H9 (cell line): ENCODE results near the gene COL4A6. TPM values are rescaled to one million over a fixed set of nuclear protein-coding genes. Genes with fewer than 3 reads are reported as not detected.

Experiments used
- DNase-seq: peaks from one replicate; pipeline ENCODE4 v3.0.0-alpha.2; 2017
- H2AFZ ChIP-seq: one replicate; pipeline ENCODE4 v1.6.1; 2013; ENCODE audit warnings: mild to moderate bottlenecking, low read length, control low read depth, moderate library complexity
- H2AK5ac ChIP-seq: 2 replicates; pipeline ENCODE4 v1.6.1; 2013; ENCODE audit warnings: low read length, control low read depth, mixed read lengths; ENCODE audit not compliant: insufficient read length
- H2BK120ac ChIP-seq: one replicate; pipeline ENCODE4 v1.6.1; 2013; ENCODE audit warnings: low read depth, mild to moderate bottlenecking, low read length, control low read depth, inconsistent platforms; ENCODE audit not compliant: poor library complexity, severe bottlenecking
- H2BK12ac ChIP-seq: 2 replicates; pipeline ENCODE4 v1.6.1; 2013; ENCODE audit warnings: low read length, control low read depth, mixed read lengths, low read depth; ENCODE audit not compliant: insufficient read length
- H2BK15ac ChIP-seq: 2 replicates; pipeline ENCODE4 v1.6.1; 2013; ENCODE audit warnings: low read depth, low read length, control low read depth
- H2BK20ac ChIP-seq: one replicate; pipeline ENCODE4 v1.6.1; 2013; ENCODE audit warnings: low read depth, mild to moderate bottlenecking, low read length, control low read depth, inconsistent platforms; ENCODE audit not compliant: poor library complexity, severe bottlenecking
- H2BK5ac ChIP-seq: 2 replicates; pipeline ENCODE4 v1.6.1; 2013; ENCODE audit warnings: low read length, control low read depth, mixed read lengths; ENCODE audit not compliant: insufficient read length
- H3K14ac ChIP-seq: 2 replicates; pipeline ENCODE4 v1.6.1; 2013; ENCODE audit warnings: low read length, control low read depth; ENCODE audit not compliant: insufficient read depth
- H3K18ac ChIP-seq: 2 replicates; pipeline ENCODE4 v1.6.1; 2013; ENCODE audit warnings: low read depth, mild to moderate bottlenecking, mixed read lengths, low read length, control low read depth; ENCODE audit not compliant: insufficient read length
- H3K23ac ChIP-seq: 2 replicates; pipeline ENCODE4 v1.6.1; 2013; ENCODE audit warnings: low read length, control low read depth, mixed read lengths, low read depth; ENCODE audit not compliant: insufficient read length
- H3K23me2 ChIP-seq: 2 replicates; pipeline ENCODE4 v1.6.1; 2013; ENCODE audit warnings: low read depth, mild to moderate bottlenecking, mixed read lengths, low read length, control low read depth; ENCODE audit not compliant: insufficient read length, poor library complexity, severe bottlenecking
- H3K27ac ChIP-seq: 2 replicates; pipeline ENCODE4 v1.5.1; 2013; ENCODE audit warnings: low read length, control low read depth, mixed read lengths, low read depth; ENCODE audit not compliant: insufficient read length
- H3K27me3 ChIP-seq: 2 replicates; pipeline ENCODE4 v1.6.1; 2013; ENCODE audit warnings: low read length, control low read depth, inconsistent platforms; ENCODE audit not compliant: insufficient read depth
- H3K4ac ChIP-seq: 2 replicates; pipeline ENCODE4 v1.6.1; 2013; ENCODE audit warnings: low read depth, mild to moderate bottlenecking, control low read depth, inconsistent platforms, low read length, moderate library complexity
- H3K4me1 ChIP-seq: 2 replicates; pipeline ENCODE4 v1.6.1; 2013; ENCODE audit warnings: low read length, control low read depth, inconsistent platforms; ENCODE audit not compliant: insufficient read depth
- H3K4me2 ChIP-seq: 2 replicates; pipeline ENCODE4 v1.6.1; 2013; ENCODE audit warnings: low read length, control low read depth, mixed read lengths; ENCODE audit not compliant: insufficient read length, insufficient read depth
- H3K56ac ChIP-seq: 2 replicates; pipeline ENCODE4 v1.6.1; 2013; ENCODE audit warnings: low read depth, mild to moderate bottlenecking, mixed read lengths, low read length, control low read depth; ENCODE audit not compliant: insufficient read length
- H3K79me1 ChIP-seq: 2 replicates; pipeline ENCODE4 v1.6.1; 2013; ENCODE audit warnings: low read depth, mild to moderate bottlenecking, moderate library complexity, low read length, control low read depth, inconsistent platforms; ENCODE audit not compliant: insufficient read depth, poor library complexity, severe bottlenecking
- H3K79me2 ChIP-seq: 2 replicates; pipeline ENCODE4 v1.6.1; 2013; ENCODE audit warnings: low read length, control low read depth, inconsistent platforms; ENCODE audit not compliant: insufficient read depth
- H3K9ac ChIP-seq: 2 replicates; pipeline ENCODE4 v1.6.1; 2013; ENCODE audit warnings: low read length, control low read depth, mixed read lengths; ENCODE audit not compliant: insufficient read length; ENCODE audit errors: extremely low read depth
- H3K9me3 ChIP-seq: one replicate; pipeline ENCODE4 v1.6.1; 2013; ENCODE audit warnings: low read depth, low read length, inconsistent platforms; ENCODE audit not compliant: control insufficient read depth
- H3T11ph ChIP-seq: one replicate; pipeline ENCODE4 v1.6.1; 2013; ENCODE audit warnings: mild to moderate bottlenecking, low read length, control low read depth, inconsistent platforms
- H4K20me1 ChIP-seq: one replicate; pipeline ENCODE4 v1.6.1; 2013; ENCODE audit not compliant: control insufficient read depth, insufficient read length, insufficient read depth
- H4K5ac ChIP-seq: 2 replicates; pipeline ENCODE4 v1.6.1; 2013; ENCODE audit warnings: low read depth, mild to moderate bottlenecking, mixed read lengths, low read length, control low read depth; ENCODE audit not compliant: insufficient read length
- H4K8ac ChIP-seq: replicated peaks from 2 replicates; pipeline ENCODE4 v1.6.1; 2013; ENCODE audit warnings: low read length, control low read depth, mixed read lengths, low read depth; ENCODE audit not compliant: insufficient read length
- H4K91ac ChIP-seq: 2 replicates; pipeline ENCODE4 v1.6.1; 2013; ENCODE audit warnings: low read depth, mild to moderate bottlenecking, moderate library complexity, mixed read lengths, low read length, control low read depth; ENCODE audit not compliant: insufficient read length
- H3K27ac Mint-ChIP-seq, 3 experiments: 2 replicates in 2 of 3; 3 replicates in 1 of 3; pipeline ENCODE4 v1.8.0; 2020 to 2021; ENCODE audit warnings: mixed read lengths in 3 of 3, mild to moderate bottlenecking in 1 of 3, moderate library complexity in 1 of 3
- H3K27me3 Mint-ChIP-seq: 2 replicates; pipeline ENCODE4 v1.8.0; 2021; ENCODE audit warnings: low read depth, mild to moderate bottlenecking, moderate library complexity, mixed read lengths
- H3K36me3 Mint-ChIP-seq, 3 experiments: 2 replicates in 2 of 3; 3 replicates in 1 of 3; pipeline ENCODE4 v1.8.0; 2020 to 2021; ENCODE audit warnings: low read depth in 3 of 3, mixed read lengths in 3 of 3; ENCODE audit not compliant: insufficient read depth in 1 of 3
- H3K4me1 Mint-ChIP-seq, 2 experiments: 2 replicates each; pipeline ENCODE4 v1.8.0; 2020; ENCODE audit warnings: mixed read lengths in 2 of 2
- H3K4me3 Mint-ChIP-seq, 2 experiments: 2 replicates in 1 of 2; 3 replicates in 1 of 2; pipeline ENCODE4 v1.8.0; 2020 to 2021; ENCODE audit warnings: mild to moderate bottlenecking in 2 of 2, mixed read lengths in 2 of 2, moderate library complexity in 1 of 2
- H3K9me3 Mint-ChIP-seq, 2 experiments: 2 replicates in 1 of 2; 3 replicates in 1 of 2; pipeline ENCODE4 v1.8.0; 2020; ENCODE audit warnings: mild to moderate bottlenecking in 2 of 2, mixed read lengths in 2 of 2, moderate library complexity in 1 of 2
- CTCF ChIP-seq: fragments of 200-600 bp; sonication (generic); conservative IDR thresholded peaks from 3 replicates; pipeline ENCODE4 v1.8.0; 2021; ENCODE audit warnings: antibody characterized with exemption, mild to moderate bottlenecking
- total RNA-seq: library from RNA; stranded (reverse); gene quantifications from 2 replicates; pipeline ENCODE4 v1.2.1, GENCODE V29; 2021

Gene COL4A6
- total RNA-seq, 1 experiment from 2014 or later, result 16.7 TPM

GRCh38 chrX:108322234-108322633 is 116.0 kb downstream of the COL4A6 start:
- no peaks in the 10 kb centered on the region for H3K79me1 ChIP-seq
- H3K23ac ChIP-seq, result no peak overlapping the region
- H3K4me3 Mint-ChIP-seq, result no peak overlapping the region
- H3K4me1 Mint-ChIP-seq, result no peaks in the 10 kb centered on the region
- no peak overlapping the region for H3K27ac Mint-ChIP-seq
- H3K27ac ChIP-seq, result no peak overlapping the region
- no peaks in the 10 kb centered on the region for H3K23me2 ChIP-seq
- H3K9me3 Mint-ChIP-seq, result no peaks in the 10 kb centered on the region; a peak in 1 of 5 replicates
- TF ChIP-seq CTCF, result no peak
- no peaks in the 10 kb centered on the region; a peak in 1 of 7 replicates for H3K36me3 Mint-ChIP-seq
- H3K79me2 ChIP-seq, result no peaks in the 10 kb centered on the region
- no peak overlapping the region for H3K56ac ChIP-seq
- no peak overlapping the region for H2BK12ac ChIP-seq
- DNase-seq, result no peak
- H3K18ac ChIP-seq, result no peak overlapping the region
- no peak overlapping the region for H4K91ac ChIP-seq
- H3K9ac ChIP-seq, result no peak overlapping the region
- H4K5ac ChIP-seq, result no peak overlapping the region
- no peak overlapping the region for H3K4me2 ChIP-seq
- no peak overlapping the region for H4K8ac ChIP-seq
- H3K4ac ChIP-seq, result no peak overlapping the region
- H3K27me3 Mint-ChIP-seq, result no peaks in the 10 kb centered on the region
- no peak overlapping the region for H3T11ph ChIP-seq
- H2BK20ac ChIP-seq, result no peak overlapping the region
- H3K14ac ChIP-seq, result no peak overlapping the region
- H2BK5ac ChIP-seq, result no peak overlapping the region
- H3K4me1 ChIP-seq, result no peaks in the 10 kb centered on the region
- H2BK120ac ChIP-seq, result no peak overlapping the region
- no peaks in the 10 kb centered on the region for H4K20me1 ChIP-seq
- no peaks in the 10 kb centered on the region for H3K9me3 ChIP-seq
- no peak overlapping the region for H2AFZ ChIP-seq
- no peaks in the 10 kb centered on the region for H3K27me3 ChIP-seq
- H2BK15ac ChIP-seq, result no peak overlapping the region
- no peak overlapping the region for H2AK5ac ChIP-seq
